Stimulated activated naive B cell treated with anti-CD40 and anti-IgM and Interleukin-4, amounts not matched to agents 10 μg/mL and 1 μg/mL and 100 μg/mL, for 72 hours (primary cell): ENCODE measurements around the gene EFCAB6.

Source experiments
- ATAC-seq, 2 donors: fragments of 150-1000 bp; cut with Tn5 transposase; replicated peaks; 2 replicates each; pipeline ENCODE4 v1.10.0; 2021; ENCODE audit warnings: moderate library complexity in 1 of 2
- DNase-seq: peaks from one replicate; pipeline ENCODE4 v3.0.0; 2021
- H3K27ac Mint-ChIP-seq: one replicate; pipeline ENCODE4 v1.8.0; 2022; ENCODE audit warnings: mild to moderate bottlenecking, mixed read lengths
- H3K27me3 Mint-ChIP-seq, 2 donors: one replicate each; pipeline ENCODE4 v1.8.0; 2022; ENCODE audit warnings: mixed read lengths in 2 of 2
- H3K36me3 Mint-ChIP-seq, 2 donors: one replicate each; pipeline ENCODE4 v1.8.0; 2022; ENCODE audit warnings: mixed read lengths in 2 of 2, mild to moderate bottlenecking in 1 of 2
- H3K4me1 Mint-ChIP-seq, 2 donors: one replicate each; pipeline ENCODE4 v1.8.0; 2022; ENCODE audit warnings: mixed read lengths in 2 of 2, mild to moderate bottlenecking in 1 of 2
- H3K4me3 Mint-ChIP-seq, 2 donors: one replicate each; pipeline ENCODE4 v1.8.0; 2022; ENCODE audit warnings: mild to moderate bottlenecking in 2 of 2, mixed read lengths in 2 of 2, moderate library complexity in 1 of 2
- H3K9me3 Mint-ChIP-seq, 2 donors: one replicate each; pipeline ENCODE4 v1.8.0; 2022; ENCODE audit warnings: mixed read lengths in 2 of 2, mild to moderate bottlenecking in 1 of 2

The EFCAB6 gene

GRCh38 chr22:43550024-43550620 is 262.0 kb downstream of the EFCAB6 start:
- H3K36me3 Mint-ChIP-seq: no peaks in the 10 kb centered on the region
- no peak for ATAC-seq
- no peaks in the 10 kb centered on the region for H3K4me1 Mint-ChIP-seq
- no peaks in the 10 kb centered on the region for H3K9me3 Mint-ChIP-seq
- H3K4me3 Mint-ChIP-seq: no peak overlapping the region
- no peak for DNase-seq
- no peak overlapping the region for H3K27ac Mint-ChIP-seq
- H3K27me3 Mint-ChIP-seq: peaks cover 0 to 12% of the 10 kb centered on the region in 2 donors

- Mint-ChIP-seq H3K27ac (no peak overlapping the region), H3K27me3 (peaks cover 6 to 22% of the 10 kb centered on the region in 2 donors), H3K9me3 (no peaks in the 10 kb centered on the region), H3K4me1 (no peaks in the 10 kb centered on the region), H3K36me3 (no peaks in the 10 kb centered on the region), H3K4me3 (no peak overlapping the region)
- no peak for DNase-seq
- ATAC-seq: no peak
Observed at GRCh38 chr22:43546186-43546585, 265.9 kb downstream of the EFCAB6 start.

- H3K27ac Mint-ChIP-seq: no peak overlapping the region
- no peaks in the 10 kb centered on the region for H3K4me1 Mint-ChIP-seq
- DNase-seq: no peak
- no peaks in the 10 kb centered on the region for H3K9me3 Mint-ChIP-seq
- peaks cover 15 to 31% of the 10 kb centered on the region in 2 donors for H3K27me3 Mint-ChIP-seq
- no peaks in the 10 kb centered on the region for H3K36me3 Mint-ChIP-seq
- no peak overlapping the region for H3K4me3 Mint-ChIP-seq
- ATAC-seq: no peak
Observed at GRCh38 chr22:43544289-43544673, 267.8 kb downstream of the EFCAB6 start.

GRCh38 chr22:43543522-43544288 is 268.4 kb downstream of the EFCAB6 start:
- no peak for ATAC-seq
- H3K4me1 Mint-ChIP-seq: no peaks in the 10 kb centered on the region

GRCh38 chr22:43542681-43543521 is 269.2 kb downstream of the EFCAB6 start:
- ATAC-seq (no peak), DNase-seq (no peak)
- H3K27me3 Mint-ChIP-seq: peaks cover 21 to 39% of the 10 kb centered on the region in 2 donors
- no peak overlapping the region for H3K27ac Mint-ChIP-seq
- H3K4me1 Mint-ChIP-seq: no peaks in the 10 kb centered on the region
- H3K4me3 Mint-ChIP-seq: no peak overlapping the region
- H3K36me3 Mint-ChIP-seq: no peaks in the 10 kb centered on the region
- H3K9me3 Mint-ChIP-seq: no peaks in the 10 kb centered on the region

More at GRCh38 chr22:43543522-43544288, 268.4 kb downstream of the EFCAB6 start:
- no peak overlapping the region for H3K27ac Mint-ChIP-seq
- no peak overlapping the region for H3K4me3 Mint-ChIP-seq
- no peaks in the 10 kb centered on the region for H3K36me3 Mint-ChIP-seq
- no peak for DNase-seq
- H3K9me3 Mint-ChIP-seq: no peaks in the 10 kb centered on the region
- peaks cover 15 to 34% of the 10 kb centered on the region in 2 donors for H3K27me3 Mint-ChIP-seq

- H3K4me3 Mint-ChIP-seq: no peak overlapping the region
- ATAC-seq (no peak), DNase-seq (no peak)
- no peaks in the 10 kb centered on the region for H3K9me3 Mint-ChIP-seq
- H3K4me1 Mint-ChIP-seq: no peaks in the 10 kb centered on the region
- peaks cover 23 to 40% of the 10 kb centered on the region in 2 donors for H3K27me3 Mint-ChIP-seq
- H3K27ac Mint-ChIP-seq: no peak overlapping the region
- H3K36me3 Mint-ChIP-seq: no peaks in the 10 kb centered on the region
Observed at GRCh38 chr22:43541462-43542407, 270.4 kb downstream of the EFCAB6 start.

- DNase-seq (no peak), ATAC-seq (no peak)
- peaks cover 23 to 40% of the 10 kb centered on the region in 2 donors for H3K27me3 Mint-ChIP-seq
- no peaks in the 10 kb centered on the region for H3K36me3 Mint-ChIP-seq
- H3K4me3 Mint-ChIP-seq: no peak overlapping the region
- H3K4me1 Mint-ChIP-seq: no peaks in the 10 kb centered on the region
- H3K27ac Mint-ChIP-seq: no peak overlapping the region
- H3K9me3 Mint-ChIP-seq: no peaks in the 10 kb centered on the region
Observed at GRCh38 chr22:43541022-43541421, 271.1 kb downstream of the EFCAB6 start.

GRCh38 chr22:43540529-43540923 is 271.6 kb downstream of the EFCAB6 start:
- Mint-ChIP-seq H3K36me3 (no peaks in the 10 kb centered on the region), H3K4me1 (no peaks in the 10 kb centered on the region), H3K9me3 (no peaks in the 10 kb centered on the region), H3K27ac (no peak overlapping the region), H3K27me3 (peaks cover 23 to 44% of the 10 kb centered on the region in 2 donors), H3K4me3 (no peak overlapping the region)
- DNase-seq: no peak
- no peak for ATAC-seq

- DNase-seq (no peak), ATAC-seq (no peak)
- peaks cover 30 to 46% of the 10 kb centered on the region in 2 donors for H3K27me3 Mint-ChIP-seq
- no peak overlapping the region for H3K4me3 Mint-ChIP-seq
- no peak overlapping the region for H3K27ac Mint-ChIP-seq
- no peaks in the 10 kb centered on the region for H3K4me1 Mint-ChIP-seq
- H3K36me3 Mint-ChIP-seq: no peaks in the 10 kb centered on the region
- no peaks in the 10 kb centered on the region for H3K9me3 Mint-ChIP-seq
Observed at GRCh38 chr22:43539572-43540528, 272.3 kb downstream of the EFCAB6 start.

- ATAC-seq (no peak), DNase-seq (no peak)
- H3K4me1 Mint-ChIP-seq: no peaks in the 10 kb centered on the region
- no peak overlapping the region for H3K27ac Mint-ChIP-seq
- no peaks in the 10 kb centered on the region for H3K36me3 Mint-ChIP-seq
- H3K9me3 Mint-ChIP-seq: no peaks in the 10 kb centered on the region
- H3K27me3 Mint-ChIP-seq: peaks cover 31 to 32% of the 10 kb centered on the region in 2 donors
- no peak overlapping the region for H3K4me3 Mint-ChIP-seq
Observed at GRCh38 chr22:43537019-43537585, 275.0 kb downstream of the EFCAB6 start.

- ATAC-seq (no peak), DNase-seq (no peak)
- Mint-ChIP-seq H3K4me1 (no peaks in the 10 kb centered on the region), H3K36me3 (no peaks in the 10 kb centered on the region), H3K4me3 (no peak overlapping the region), H3K27me3 (peaks cover 21 to 26% of the 10 kb centered on the region in 2 donors), H3K27ac (no peak overlapping the region), H3K9me3 (no peaks in the 10 kb centered on the region)
Observed at GRCh38 chr22:43535741-43536140, 276.4 kb downstream of the EFCAB6 start.

GRCh38 chr22:43535336-43535735 is 276.8 kb downstream of the EFCAB6 start:
- DNase-seq: no peak

GRCh38 chr22:43534916-43535315 is 277.2 kb downstream of the EFCAB6 start:
- H3K36me3 Mint-ChIP-seq: no peaks in the 10 kb centered on the region
- no peaks in the 10 kb centered on the region for H3K9me3 Mint-ChIP-seq
- no peak overlapping the region for H3K27ac Mint-ChIP-seq
- H3K27me3 Mint-ChIP-seq: peaks cover 22 to 27% of the 10 kb centered on the region in 2 donors
- ATAC-seq: no peak
- H3K4me3 Mint-ChIP-seq: no peak overlapping the region
- H3K4me1 Mint-ChIP-seq: no peaks in the 10 kb centered on the region
- no peak for DNase-seq

More at GRCh38 chr22:43535336-43535735, 276.8 kb downstream of the EFCAB6 start:
- Mint-ChIP-seq H3K27ac (no peak overlapping the region), H3K27me3 (peaks cover 22 to 27% of the 10 kb centered on the region in 2 donors), H3K36me3 (no peaks in the 10 kb centered on the region), H3K4me1 (no peaks in the 10 kb centered on the region), H3K4me3 (no peak overlapping the region), H3K9me3 (no peaks in the 10 kb centered on the region)
- no peak for ATAC-seq
